22Rv1 (cell line): Measurements from ENCODE around the gene LCLAT1.

Source experiments
- CTCF ChIP-seq: fragments of 450-650 bp; IDR thresholded peaks from 2 replicates; pipeline ENCODE4 v1.5.1; 2017; ENCODE audit warnings: mild to moderate bottlenecking
- ZFX ChIP-seq: fragments of 450-650 bp; IDR thresholded peaks from 2 replicates; pipeline ENCODE4 v1.6.1; 2017; ENCODE audit warnings: antibody characterized with exemption, borderline replicate concordance

DNA sequence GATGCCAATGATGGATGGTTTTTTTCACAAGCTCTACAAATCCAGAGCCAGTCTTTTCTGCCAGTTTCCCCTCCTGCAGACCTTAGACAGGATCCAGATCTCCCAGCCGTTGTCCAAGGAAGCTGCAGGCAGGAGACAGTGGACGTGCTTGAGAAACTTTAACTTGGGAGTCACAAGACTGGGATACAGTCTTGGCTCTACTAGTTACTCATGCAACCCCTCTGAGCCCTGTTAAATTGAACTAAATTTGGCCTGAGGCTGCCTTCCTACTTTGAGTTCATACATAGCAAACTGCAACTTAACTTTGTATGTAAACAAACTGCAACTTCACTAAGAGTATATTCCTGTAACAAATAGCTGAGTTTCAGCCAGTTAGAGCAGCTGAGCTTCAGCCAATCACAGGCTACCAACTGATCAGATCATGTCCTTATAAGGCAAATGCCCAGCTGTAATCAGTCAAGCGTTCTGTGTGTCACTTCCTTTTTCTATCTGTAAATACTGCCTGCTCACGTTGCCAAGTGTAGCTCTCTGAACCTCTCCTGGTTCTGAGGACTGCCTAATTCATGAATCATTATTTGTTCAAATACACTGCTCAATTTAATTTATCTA lies 219.3 kb downstream of the LCLAT1 start:
- TF ChIP-seq CTCF (no peak), ZFX (no peak)
